Measurements from ENCODE around the gene PHRF1. TPM values are rescaled to one million over a fixed set of nuclear protein-coding genes. Genes with fewer than 3 reads are reported as not detected.

PHRF1 gene
- total RNA-seq, 1 donor from 2014 or later: 16.9 TPM

DNA sequence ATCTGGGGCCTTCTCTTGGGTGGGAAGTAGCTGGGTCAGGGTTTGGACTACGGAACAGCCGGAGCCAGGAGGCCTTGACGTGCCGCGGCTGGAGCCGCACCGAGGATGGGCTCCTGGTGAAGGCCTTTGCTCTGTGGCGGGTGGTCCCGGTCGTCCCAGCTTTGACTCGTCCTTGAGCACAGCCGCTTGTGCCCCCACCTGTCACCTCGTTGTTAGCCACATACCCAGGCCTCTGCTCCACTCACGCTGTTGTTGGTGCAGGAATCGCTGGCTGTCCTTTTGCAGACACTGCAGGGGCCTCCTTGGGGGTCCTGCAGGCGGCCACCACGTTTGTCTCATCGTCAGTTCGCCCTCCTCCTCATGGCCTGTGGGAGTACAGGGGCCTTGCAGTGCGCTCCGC lies 17.1 kb downstream of the PHRF1 start:
- DNase-seq (ENCODE audit: low read depth in 2 of 2): no peak

GRCh38 chr11:595400-595799 lies 19.1 kb downstream of the PHRF1 start:
- no peak for DNase-seq (ENCODE audit: low read depth in 2 of 2)

GRCh38 chr11:596374-596773 lies 20.1 kb downstream of the PHRF1 start:
- DNase-seq (ENCODE audit: low read depth in 2 of 2): no peak

DNA sequence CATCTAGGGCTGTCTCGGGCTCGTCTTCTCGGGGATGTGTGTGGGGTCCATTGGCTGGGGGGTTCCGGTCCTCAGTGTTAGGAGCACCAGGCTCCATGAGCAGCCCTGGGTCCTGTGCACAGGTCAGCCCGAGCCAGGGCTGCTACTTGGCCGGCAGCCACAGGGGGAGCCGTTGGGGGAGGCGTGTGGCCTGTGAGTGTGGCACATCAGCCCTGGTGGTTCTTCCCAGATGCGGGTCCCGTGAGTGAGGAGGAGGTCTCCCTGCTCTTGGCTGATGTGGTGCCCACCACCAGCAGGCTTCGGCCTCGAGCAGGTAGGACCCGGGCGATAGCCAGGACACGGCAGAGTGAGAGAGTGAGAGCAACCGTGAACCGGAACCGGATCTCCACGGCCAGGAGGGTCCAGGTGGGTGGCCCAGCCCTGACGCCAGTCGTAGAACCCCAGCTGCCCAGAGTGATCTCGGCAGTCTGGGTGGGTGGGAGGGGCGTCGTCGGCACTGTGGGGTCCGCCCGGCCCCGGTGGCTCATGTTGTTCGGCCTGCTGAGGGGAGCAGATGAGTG lies 21.0 kb downstream of the PHRF1 start:
- no peak for DNase-seq (ENCODE audit: low read depth in 2 of 2)

- no peak for DNase-seq (ENCODE audit: low read depth in 2 of 2)
Measured at GRCh38 chr11:598005-598680, 21.9 kb downstream of the PHRF1 start.

DNA sequence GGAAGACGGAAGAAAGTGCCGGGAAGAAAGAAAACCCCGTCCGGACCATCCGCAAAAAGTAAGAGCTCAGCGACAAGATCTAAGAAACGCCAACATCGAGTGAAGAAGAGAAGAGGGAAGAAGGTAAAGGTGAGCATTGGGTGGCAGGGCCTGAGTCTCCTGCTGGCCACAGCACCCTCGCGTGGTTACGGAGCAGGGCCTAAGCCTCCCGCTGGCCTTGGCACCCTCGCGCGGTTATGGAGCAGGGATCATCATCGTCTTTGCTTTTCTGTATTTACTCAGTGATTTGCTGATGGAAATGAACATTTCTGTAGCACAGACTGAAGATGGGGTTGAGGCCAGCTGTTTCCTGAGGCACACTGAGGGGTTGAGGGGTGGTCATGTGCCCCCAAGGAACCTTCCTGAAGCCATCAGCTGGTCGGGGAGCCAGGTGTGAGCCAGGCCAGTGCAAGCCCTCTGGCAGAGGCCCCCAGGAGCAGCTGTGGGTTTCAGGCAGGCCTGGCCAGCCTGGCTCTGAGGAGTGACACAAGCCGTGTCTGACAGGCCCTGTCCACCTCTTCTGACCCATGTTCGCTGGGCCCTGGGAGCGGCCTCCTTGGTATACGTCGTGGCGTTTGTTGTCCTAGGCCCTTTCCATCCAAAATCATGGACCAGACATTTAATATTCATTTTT lies 25.4 kb downstream of the PHRF1 start:
- no peak for DNase-seq (ENCODE audit: low read depth in 2 of 2)

DNA sequence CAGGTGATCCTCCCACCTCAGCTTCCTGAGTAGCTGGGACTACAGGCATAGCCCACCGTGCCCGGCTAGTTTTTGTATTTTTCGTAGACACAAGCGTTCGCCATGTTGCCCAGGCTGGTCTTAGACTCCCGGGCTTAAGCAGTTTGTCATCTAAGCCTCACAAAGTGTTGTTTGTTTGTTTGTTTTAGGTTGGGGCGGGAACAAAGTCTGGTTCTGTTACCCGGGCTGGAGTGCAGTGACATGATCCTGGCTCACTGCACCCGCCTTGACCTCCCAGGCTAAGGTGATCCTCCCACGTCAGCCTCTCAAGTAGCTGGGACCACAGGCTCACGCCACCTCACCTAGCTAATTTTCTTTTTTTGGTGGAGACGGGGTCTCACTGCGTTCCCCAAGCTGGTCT lies 26.9 kb downstream of the PHRF1 start:
- DNase-seq (ENCODE audit: low read depth in 2 of 2): no peak

DNA sequence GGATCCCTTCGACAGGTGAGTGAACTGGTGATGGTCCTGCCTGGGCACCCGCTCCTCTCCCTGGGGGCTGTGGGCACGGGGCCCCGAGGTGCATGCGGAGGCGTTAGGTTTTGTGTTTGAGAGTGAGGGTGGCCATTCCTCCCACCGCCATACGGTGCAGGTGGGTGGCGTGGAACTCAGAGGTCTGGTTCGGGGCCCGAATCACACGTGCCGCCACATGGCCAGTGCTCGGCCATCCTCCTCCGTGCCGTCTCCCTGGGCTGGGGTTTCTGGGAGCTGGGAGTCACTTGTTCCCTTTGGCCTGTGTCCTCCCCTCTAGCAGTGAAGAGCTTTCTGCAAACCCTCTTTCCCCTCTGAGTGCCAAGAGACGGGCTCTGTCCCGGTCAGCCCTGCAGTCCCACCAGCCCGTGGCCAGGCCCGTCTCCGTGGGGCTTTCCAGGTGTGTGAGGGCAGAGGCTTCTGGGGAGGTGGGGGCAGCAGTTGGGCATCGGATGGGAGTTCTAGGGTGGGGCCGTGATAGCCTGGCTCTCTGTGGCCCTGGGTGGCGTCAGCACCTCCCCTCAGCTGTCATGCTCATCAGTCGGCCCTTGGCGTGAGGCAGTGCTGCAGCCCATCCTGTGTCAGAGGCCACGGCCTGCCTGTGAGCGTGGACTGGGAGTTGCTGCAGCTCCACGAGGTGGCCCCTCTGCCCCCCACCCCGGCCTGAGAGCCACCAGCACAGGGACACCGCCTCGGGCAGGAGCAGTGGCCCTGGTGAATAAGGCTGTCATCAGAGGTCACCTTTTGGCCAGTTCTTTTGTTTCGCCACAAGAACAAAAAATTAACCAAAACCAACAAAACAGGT lies 29.2 kb downstream of the PHRF1 start:
- no peak for DNase-seq (ENCODE audit: low read depth in 2 of 2)

DNA sequence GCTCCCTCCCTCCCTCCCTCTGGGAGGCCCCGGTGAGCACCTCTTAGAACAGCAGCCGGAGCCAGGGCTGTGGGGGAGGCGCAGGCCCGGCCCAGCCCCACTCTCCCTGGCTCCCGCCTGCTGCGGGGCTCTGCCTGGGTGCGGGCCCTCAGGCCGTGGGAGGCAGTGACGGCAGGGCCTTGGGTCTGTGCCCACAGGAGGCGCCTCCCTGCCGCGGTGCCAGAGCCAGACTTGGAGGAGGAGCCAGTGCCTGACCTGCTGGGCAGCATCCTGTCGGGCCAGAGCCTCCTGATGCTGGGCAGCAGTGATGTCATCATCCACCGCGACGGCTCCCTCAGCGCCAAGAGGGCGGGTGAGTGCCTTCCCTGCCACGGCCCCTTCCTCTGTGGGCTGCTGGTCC lies 30.0 kb downstream of the PHRF1 start:
- peak in 1 of 2 donors; percentile 32 for DNase-seq (ENCODE audit: low read depth in 2 of 2)

GRCh38 chr11:607020-607780 lies 30.9 kb downstream of the PHRF1 start:
- no peak for DNase-seq (ENCODE audit: low read depth in 2 of 2)

DNA sequence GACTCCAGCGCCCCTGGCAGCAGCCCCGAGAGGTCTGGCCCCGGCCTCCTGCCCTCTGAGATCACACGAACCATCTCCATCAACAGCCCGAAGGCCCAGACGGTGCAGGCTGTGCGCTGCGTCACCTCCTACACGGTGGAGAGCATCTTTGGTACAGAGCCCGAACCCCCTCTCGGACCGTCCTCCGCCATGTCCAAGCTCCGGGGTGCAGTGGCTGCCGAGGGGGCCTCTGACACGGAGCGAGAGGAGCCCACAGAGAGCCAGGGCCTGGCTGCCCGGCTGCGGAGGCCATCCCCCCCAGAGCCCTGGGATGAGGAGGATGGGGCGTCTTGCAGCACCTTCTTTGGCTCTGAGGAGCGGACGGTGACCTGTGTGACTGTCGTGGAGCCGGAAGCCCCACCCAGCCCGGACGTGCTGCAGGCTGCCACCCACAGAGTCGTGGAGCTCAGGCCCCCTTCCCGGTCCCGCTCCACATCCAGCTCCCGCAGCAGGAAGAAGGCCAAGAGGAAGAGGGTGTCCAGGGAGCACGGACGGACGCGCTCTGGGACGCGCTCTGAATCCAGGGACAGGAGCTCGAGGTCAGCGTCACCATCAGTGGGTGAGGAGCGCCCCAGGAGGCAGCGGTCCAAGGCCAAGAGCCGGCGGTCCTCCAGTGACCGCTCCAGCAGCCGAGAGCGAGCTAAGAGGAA lies 31.8 kb downstream of the PHRF1 start:
- no peak for DNase-seq (ENCODE audit: low read depth in 2 of 2)

DNA sequence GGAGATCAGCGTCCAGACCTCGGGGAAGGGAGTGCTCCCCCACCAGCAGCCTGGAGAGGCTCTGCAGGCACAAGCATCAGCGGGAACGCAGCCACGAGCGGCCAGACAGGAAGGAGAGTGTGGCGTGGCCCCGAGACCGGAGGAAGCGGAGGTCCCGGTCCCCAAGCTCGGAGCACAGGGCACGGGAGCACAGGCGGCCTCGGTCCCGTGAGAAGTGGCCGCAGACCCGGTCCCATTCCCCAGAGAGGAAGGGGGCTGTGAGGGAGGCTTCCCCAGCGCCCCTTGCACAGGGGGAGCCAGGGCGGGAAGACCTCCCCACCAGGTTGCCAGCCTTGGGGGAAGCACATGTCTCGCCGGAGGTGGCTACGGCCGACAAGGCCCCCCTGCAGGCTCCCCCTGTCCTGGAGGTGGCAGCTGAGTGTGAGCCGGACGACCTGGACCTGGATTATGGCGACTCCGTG lies 32.6 kb downstream of the PHRF1 start:
- DNase-seq (ENCODE audit: low read depth in 2 of 2): peak in 1 of 2 donors; percentile 65

DNA sequence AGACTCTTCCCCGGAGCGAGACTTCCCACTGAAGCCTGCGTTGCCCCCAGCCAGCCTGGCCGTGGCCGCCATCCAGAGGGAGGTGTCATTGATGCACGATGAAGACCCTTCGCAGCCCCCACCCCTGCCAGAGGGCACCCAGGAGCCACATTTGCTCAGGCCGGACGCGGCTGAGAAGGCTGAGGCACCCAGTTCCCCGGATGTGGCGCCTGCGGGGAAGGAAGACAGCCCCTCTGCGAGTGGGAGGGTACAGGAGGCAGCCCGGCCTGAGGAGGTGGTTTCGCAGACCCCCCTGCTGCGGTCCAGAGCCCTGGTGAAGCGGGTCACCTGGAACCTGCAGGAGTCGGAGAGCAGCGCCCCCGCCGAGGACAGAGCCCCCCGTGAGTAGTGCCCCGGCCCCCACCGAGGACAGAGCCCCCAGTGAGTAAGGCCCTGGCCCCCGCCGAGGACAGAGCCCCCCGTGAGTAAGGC lies 33.1 kb downstream of the PHRF1 start:
- no peak for DNase-seq (ENCODE audit: low read depth in 2 of 2)

GRCh38 chr11:610146-610801 lies 34.0 kb downstream of the PHRF1 start:
- no peak for DNase-seq (ENCODE audit: low read depth in 2 of 2)

DNA sequence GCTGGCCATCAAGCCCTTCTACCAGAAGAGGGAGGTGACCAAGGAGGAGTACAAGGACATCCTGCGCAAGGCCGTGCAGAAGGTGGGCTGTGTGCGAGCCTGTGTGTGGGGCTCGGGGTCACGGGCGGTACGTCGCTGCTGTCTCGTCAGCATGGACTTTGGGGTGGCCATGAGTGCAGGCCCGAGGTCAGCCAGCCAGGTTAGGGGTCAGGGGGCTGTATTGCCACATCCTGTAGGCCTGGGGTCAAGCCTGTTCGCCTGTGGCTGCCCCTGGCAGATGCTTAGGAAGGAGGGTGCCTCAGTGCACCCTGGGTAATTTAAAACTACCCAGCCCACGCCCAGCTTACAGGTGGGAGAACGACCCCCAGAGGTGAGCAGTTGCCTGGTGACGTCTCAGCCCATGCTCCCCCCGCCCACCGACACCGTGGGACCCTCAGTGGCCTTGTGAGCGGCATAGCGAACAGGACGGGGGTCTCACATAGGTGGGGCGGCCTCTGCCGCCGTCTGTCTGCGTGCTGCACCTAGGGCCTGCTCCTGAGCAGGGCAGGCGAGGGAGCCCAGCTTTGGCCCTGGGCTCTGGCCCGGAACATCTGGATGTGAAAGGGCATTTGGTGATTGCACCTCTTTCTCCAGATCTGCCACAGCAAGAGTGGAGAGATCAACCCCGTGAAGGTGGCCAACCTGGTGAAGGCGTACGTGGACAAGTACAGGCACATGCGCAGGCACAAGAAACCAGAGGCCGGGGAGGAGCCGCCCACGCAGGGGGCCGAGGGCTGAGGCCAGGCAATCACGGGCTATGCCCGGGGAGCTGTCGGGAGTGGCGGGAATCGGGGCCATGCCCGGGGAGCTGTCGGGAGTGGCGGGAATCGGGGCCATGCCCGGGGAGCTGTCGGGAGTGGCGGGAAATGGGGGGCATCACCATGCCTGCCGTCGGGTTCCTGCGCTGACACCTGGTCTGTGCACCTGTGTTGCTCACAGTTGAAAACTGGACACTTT lies 35.0 kb downstream of the PHRF1 start:
- DNase-seq (ENCODE audit: low read depth in 2 of 2): no peak

- peak; percentile 25 to 46 for DNase-seq (ENCODE audit: low read depth in 2 of 2)
Measured at GRCh38 chr11:612201-612960, 36.1 kb downstream of the PHRF1 start.

DNA sequence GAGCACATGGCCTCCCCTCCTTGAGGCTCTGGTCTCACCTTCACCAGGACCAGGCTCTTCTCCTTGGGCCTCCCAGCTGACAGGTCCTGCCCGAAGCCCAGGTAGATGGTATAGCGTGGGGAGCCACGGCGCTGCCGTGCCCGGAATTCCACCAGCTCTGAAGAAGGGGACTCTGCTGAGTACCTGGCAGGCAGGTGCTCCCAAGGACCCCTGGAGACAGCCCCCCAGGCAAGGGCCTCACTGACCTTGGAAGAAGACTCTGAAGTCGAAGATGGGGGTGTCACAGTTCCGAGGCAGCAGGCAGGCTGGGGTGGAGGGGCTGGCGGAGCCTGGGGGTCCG lies 36.7 kb downstream of the PHRF1 start:
- no peak for DNase-seq (ENCODE audit: low read depth in 2 of 2)

DNA sequence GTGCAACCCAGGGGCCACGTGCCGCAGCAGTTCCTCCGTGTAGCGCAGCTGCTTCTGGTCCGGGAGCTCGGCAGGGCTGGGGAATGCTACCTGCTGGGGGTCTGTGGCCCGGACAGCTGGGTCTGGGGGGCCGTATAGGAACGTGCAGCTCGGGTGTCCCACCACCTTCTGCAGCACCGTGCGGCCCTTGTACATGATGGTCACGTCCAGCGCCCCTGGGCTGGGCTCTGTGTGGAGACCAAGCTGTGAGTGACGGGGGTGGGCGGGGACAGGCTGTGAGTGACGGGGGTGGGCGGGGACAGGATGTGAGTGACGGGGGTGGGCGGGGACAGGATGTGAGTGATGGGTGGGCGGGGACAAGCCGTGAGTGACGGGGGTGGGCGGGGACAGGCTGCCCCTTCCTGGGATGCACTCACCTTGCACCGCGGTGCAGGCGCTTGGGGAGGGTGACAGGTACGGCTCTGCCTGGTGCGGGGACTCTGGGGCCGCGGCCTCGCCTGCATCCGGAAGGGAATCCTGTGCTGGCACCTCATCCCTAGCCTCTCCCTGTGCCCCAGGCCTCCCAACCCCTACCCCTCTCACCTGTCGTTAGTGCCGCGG lies 37.2 kb downstream of the PHRF1 start:
- peak; percentile 71 to 84 for DNase-seq (ENCODE audit: low read depth in 2 of 2)

Measured in lung microvascular endothelial cell (primary cell).